ENCODE data around the gene SEC61B.
A peak's percentile ranks its signal among the peaks of the same experiment; 100 is the strongest.

The SEC61B gene

DNA sequence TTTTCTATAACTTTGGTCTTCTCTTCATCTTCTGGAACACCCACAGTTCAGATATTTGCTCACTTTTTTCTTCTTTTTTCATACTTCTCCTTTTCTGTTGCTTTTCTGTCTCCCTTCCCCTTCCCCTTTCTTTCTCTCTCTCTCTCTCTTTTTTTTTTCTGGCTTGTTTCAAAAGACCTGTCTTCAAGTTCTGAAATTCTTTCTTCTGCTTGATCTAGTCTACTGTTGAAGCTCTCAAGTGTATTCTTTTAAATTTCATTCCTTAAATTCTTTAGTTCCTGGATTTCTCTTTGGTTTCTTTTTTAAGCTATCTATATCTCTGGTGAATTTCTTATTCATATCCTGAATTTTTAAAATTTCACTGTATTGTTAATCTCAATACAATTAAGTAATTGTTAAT lies 11.5 kb upstream of the SEC61B start:
- Histone ChIP-seq H3K4me2 (ENCODE audit: low read length) (no peak overlapping the region), H3K79me2 (ENCODE audit: low read length) (peaks cover 19% of the 10 kb centered on the region), H3K4me3 (ENCODE audit: low read length) (no peak overlapping the region), H3K27me3 (ENCODE audit: low read depth, low read length) (no peaks in the 10 kb centered on the region), H3K9ac (ENCODE audit: low read length) (no peak overlapping the region), H3K36me3 (replicated peaks; ENCODE audit: low read depth, low read length) (peaks cover 60% of the 10 kb centered on the region), H4K20me1 (ENCODE audit: insufficient read depth, low read length) (peaks cover 13% of the 10 kb centered on the region), H3K4me1 (ENCODE audit: low read length) (peaks cover 11% of the 10 kb centered on the region; the same call in 1 of the 2 replicates), H3K27ac (ENCODE audit: low read length) (no peak overlapping the region), H3K9me3 (ENCODE audit: insufficient read depth, low read length) (peaks cover 11% of the 10 kb centered on the region; the same call in 1 of the 2 replicates), H2AFZ (ENCODE audit: low read depth, low read length) (no peak overlapping the region)
- TF ChIP-seq, protein P1, sequence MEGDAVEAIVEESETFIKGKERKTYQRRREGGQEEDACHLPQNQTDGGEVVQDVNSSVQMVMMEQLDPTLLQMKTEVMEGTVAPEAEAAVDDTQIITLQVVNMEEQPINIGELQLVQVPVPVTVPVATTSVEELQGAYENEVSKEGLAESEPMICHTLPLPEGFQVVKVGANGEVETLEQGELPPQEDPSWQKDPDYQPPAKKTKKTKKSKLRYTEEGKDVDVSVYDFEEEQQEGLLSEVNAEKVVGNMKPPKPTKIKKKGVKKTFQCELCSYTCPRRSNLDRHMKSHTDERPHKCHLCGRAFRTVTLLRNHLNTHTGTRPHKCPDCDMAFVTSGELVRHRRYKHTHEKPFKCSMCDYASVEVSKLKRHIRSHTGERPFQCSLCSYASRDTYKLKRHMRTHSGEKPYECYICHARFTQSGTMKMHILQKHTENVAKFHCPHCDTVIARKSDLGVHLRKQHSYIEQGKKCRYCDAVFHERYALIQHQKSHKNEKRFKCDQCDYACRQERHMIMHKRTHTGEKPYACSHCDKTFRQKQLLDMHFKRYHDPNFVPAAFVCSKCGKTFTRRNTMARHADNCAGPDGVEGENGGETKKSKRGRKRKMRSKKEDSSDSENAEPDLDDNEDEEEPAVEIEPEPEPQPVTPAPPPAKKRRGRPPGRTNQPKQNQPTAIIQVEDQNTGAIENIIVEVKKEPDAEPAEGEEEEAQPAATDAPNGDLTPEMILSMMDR (IDR thresholded peaks at IDR 0.05; ENCODE audit: low read depth, low read length), result no peak
- TF ChIP-seq EZH2phosphoT487 (IDR thresholded peaks at IDR 0.05; ENCODE audit: low read depth), result no peak

DNA sequence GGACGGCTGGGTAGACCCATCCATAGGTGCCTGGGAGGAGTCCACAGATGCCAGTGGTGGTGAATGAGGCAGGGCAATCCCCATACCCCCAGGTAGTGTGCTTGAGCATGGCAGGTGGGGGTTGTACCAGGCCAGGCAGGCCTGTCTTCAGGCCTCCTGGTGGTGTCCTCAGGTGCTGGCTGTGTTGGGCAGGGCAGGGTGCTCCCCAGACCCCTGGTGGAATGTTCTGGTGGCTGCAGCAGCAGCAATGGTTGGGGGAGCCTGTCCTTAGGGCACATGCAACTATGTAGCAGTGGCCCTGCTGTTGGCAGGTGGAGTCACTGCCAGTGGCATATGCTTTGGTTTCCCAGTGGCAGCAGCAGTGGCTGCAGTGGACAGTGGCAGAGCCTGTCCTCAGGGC lies 10.3 kb upstream of the SEC61B start:
- Histone ChIP-seq H2AFZ (ENCODE audit: low read depth, low read length) (no peak overlapping the region), H3K27ac (ENCODE audit: low read length) (no peak overlapping the region), H3K9me3 (ENCODE audit: insufficient read depth, low read length) (peaks cover 11% of the 10 kb centered on the region; the same call in 1 of the 2 replicates), H3K27me3 (ENCODE audit: low read depth, low read length) (no peaks in the 10 kb centered on the region), H3K4me2 (ENCODE audit: low read length) (no peak overlapping the region), H4K20me1 (ENCODE audit: insufficient read depth, low read length) (peaks cover 25% of the 10 kb centered on the region), H3K79me2 (ENCODE audit: low read length) (peaks cover 31% of the 10 kb centered on the region), H3K9ac (ENCODE audit: low read length) (no peak overlapping the region), H3K4me1 (ENCODE audit: low read length) (peaks cover 11% of the 10 kb centered on the region; the same call in 1 of the 2 replicates), H3K4me3 (ENCODE audit: low read length) (no peak overlapping the region), H3K36me3 (replicated peaks; ENCODE audit: low read depth, low read length) (peaks cover 70% of the 10 kb centered on the region)
- TF ChIP-seq EZH2phosphoT487 (IDR thresholded peaks at IDR 0.05; ENCODE audit: low read depth), result no peak
- TF ChIP-seq, protein P1 (IDR thresholded peaks at IDR 0.05; ENCODE audit: low read depth, low read length), result no peak

DNA sequence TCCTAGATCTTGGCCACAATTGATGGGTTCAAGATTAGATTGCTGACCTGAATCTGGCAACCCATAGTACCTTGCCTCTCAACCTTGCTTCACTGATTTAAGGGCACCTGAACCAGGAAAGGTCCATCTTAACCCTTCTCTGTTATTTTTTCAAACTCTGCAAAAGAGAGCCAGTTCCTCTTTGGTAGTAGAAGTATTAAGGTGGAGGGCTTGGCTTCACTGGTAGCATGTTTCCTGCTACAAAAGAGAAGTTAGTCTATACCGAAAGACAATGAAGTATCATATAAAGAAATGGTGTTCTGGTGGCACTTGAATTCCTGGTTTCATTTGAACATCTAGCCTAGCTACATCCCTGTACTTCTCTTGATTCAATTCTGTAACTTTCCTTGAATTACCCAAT lies 8.9 kb upstream of the SEC61B start:
- Histone ChIP-seq H3K36me3 (replicated peaks; ENCODE audit: low read depth, low read length) (peaks cover 84% of the 10 kb centered on the region), H4K20me1 (ENCODE audit: insufficient read depth, low read length) (peaks cover 39% of the 10 kb centered on the region), H3K79me2 (ENCODE audit: low read length) (peaks cover 45% of the 10 kb centered on the region), H3K4me1 (ENCODE audit: low read length) (peaks cover 11% of the 10 kb centered on the region; the same call in 1 of the 2 replicates), H3K9ac (ENCODE audit: low read length) (no peak overlapping the region), H2AFZ (ENCODE audit: low read depth, low read length) (no peak overlapping the region), H3K4me2 (ENCODE audit: low read length) (no peak overlapping the region), H3K27me3 (ENCODE audit: low read depth, low read length) (no peaks in the 10 kb centered on the region), H3K9me3 (ENCODE audit: insufficient read depth, low read length) (peaks cover 11% of the 10 kb centered on the region; the same call in 1 of the 2 replicates), H3K27ac (ENCODE audit: low read length) (peak overlapping the region; percentile 14; the same call in 1 of the 2 replicates), H3K4me3 (ENCODE audit: low read length) (no peak overlapping the region)
- no peak for TF ChIP-seq EZH2phosphoT487 (IDR thresholded peaks at IDR 0.05; ENCODE audit: low read depth)
- TF ChIP-seq, protein P1 (IDR thresholded peaks at IDR 0.05; ENCODE audit: low read depth, low read length), result no peak

DNA sequence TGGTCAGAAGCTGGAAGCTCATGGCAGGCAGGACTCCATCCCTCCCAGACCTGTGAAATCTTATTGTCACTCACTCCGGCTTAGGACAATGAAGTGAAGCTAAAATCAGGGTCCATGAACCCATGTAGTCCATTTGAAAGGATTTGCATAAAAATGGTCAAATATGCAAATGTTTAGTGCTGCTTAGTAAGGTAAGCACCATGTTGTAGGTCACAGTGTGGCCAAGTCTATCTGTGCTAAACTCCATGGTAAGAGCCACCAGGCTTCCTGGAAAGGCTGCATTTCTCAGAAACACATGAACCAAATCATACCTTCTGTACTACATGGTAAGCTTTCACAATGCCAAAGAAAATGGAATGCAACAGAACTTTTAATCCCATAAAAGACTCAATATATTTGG lies 6.0 kb upstream of the SEC61B start:
- Histone ChIP-seq H3K79me2 (ENCODE audit: low read length) (peaks cover 74% of the 10 kb centered on the region), H3K4me1 (ENCODE audit: low read length) (peaks cover 17% of the 10 kb centered on the region), H3K9ac (ENCODE audit: low read length) (no peak overlapping the region), H3K4me3 (ENCODE audit: low read length) (no peak overlapping the region), H3K27me3 (ENCODE audit: low read depth, low read length) (no peaks in the 10 kb centered on the region), H3K9me3 (ENCODE audit: insufficient read depth, low read length) (peaks cover 4% of the 10 kb centered on the region; the same call in 1 of the 2 replicates), H4K20me1 (ENCODE audit: insufficient read depth, low read length) (peaks cover 66% of the 10 kb centered on the region), H3K27ac (ENCODE audit: low read length) (no peak overlapping the region), H2AFZ (ENCODE audit: low read depth, low read length) (no peak overlapping the region), H3K4me2 (ENCODE audit: low read length) (no peak overlapping the region), H3K36me3 (replicated peaks; ENCODE audit: low read depth, low read length) (peaks cover 83% of the 10 kb centered on the region)
- TF ChIP-seq EZH2phosphoT487 (IDR thresholded peaks at IDR 0.05; ENCODE audit: low read depth), result no peak
- TF ChIP-seq, protein P1 (IDR thresholded peaks at IDR 0.05; ENCODE audit: low read depth, low read length), result no peak

Data from OCI-LY3 (cell line).